Panc1 (cell line): Measurements from ENCODE around the gene YKT6. TPM values are rescaled to one million over a fixed set of nuclear protein-coding genes. Genes with fewer than 3 reads are reported as not detected.

Experiments
- ATAC-seq: fragments of 200-7000 bp; cut with Tn5 transposase; 2 replicates; pipeline ENCODE4 v1.9.1; 2020; ENCODE audit warnings: mild to moderate bottlenecking, moderate library complexity
- BruUV-seq: library from RNA; stranded (reverse); fragments of 400-500 nt; replicated peaks from 2 replicates; lab custom pipeline; 2021; lab: Mats Ljungman, UMichigan
- CTCF ChIA-PET: fragments of 300-600 bp; sonication (Branson Sonifier 250); formaldehyde crosslinking; loops from one replicate; lab custom pipeline; 2022; ENCODE audit warnings: antibody characterized with exemption; lab: Charles Lee
- POLR2A ChIA-PET: fragments of 300-600 bp; sonication (Branson Sonifier 250); formaldehyde crosslinking; loops from one replicate; lab custom pipeline; 2022; ENCODE audit warnings: antibody characterized with exemption; lab: Charles Lee
- DNase-seq: peaks from one replicate; pipeline ENCODE4 v3.0.0-alpha.2; 2010; ENCODE audit warnings: low read depth, low spot score
- H3K27ac ChIP-seq: 2 replicates; pipeline ENCODE4 v1.5.1; 2011; ENCODE audit warnings: mild to moderate bottlenecking, low read length, inconsistent platforms
- H3K27me3 ChIP-seq: fragments of 200-500 bp; sonication (Bioruptor generic); 2 replicates; pipeline ENCODE4 v1.6.0; 2014; ENCODE audit warnings: low read length, inconsistent platforms; ENCODE audit not compliant: control insufficient read depth, insufficient read depth
- H3K36me3 ChIP-seq: fragments of 200-500 bp; sonication (Bioruptor generic); 2 replicates; pipeline ENCODE4 v1.5.1; 2014; ENCODE audit warnings: inconsistent platforms, mild to moderate bottlenecking, low read length, moderate library complexity; ENCODE audit not compliant: control insufficient read depth, insufficient read depth
- H3K4me1 ChIP-seq: 2 replicates; pipeline ENCODE4 v1.5.1; 2011; ENCODE audit warnings: inconsistent platforms, mild to moderate bottlenecking, low read length, moderate library complexity; ENCODE audit not compliant: control insufficient read depth, insufficient read depth
- H3K4me3 ChIP-seq, 2 experiments: 2 replicates each; pipeline ENCODE4 v1.5.1; 2011 to 2012; ENCODE audit warnings: low read depth in 2 of 2, low read length in 2 of 2, mild to moderate bottlenecking in 2 of 2, inconsistent platforms in 1 of 2, moderate library complexity in 1 of 2
- H3K9me3 ChIP-seq: fragments of 200-500 bp; sonication (Bioruptor generic); 2 replicates; pipeline ENCODE4 v1.5.1; 2014; ENCODE audit warnings: low read depth, mild to moderate bottlenecking, inconsistent platforms, low read length, moderate library complexity; ENCODE audit not compliant: control insufficient read depth, insufficient read depth
- CTCF ChIP-seq: fragments of 450-650 bp; IDR thresholded peaks from 2 replicates; pipeline ENCODE4 v1.5.1; 2017; ENCODE audit warnings: mild to moderate bottlenecking
- POLR2AphosphoS5 ChIP-seq: IDR thresholded peaks from 2 replicates; pipeline ENCODE4 v1.6.1; 2012; ENCODE audit warnings: mild to moderate bottlenecking, low read depth, low read length, moderate library complexity
- SIN3A ChIP-seq: IDR thresholded peaks from 2 replicates; pipeline ENCODE4 v1.6.1; 2012; ENCODE audit warnings: low read depth, mild to moderate bottlenecking, low read length, moderate library complexity, borderline replicate concordance; ENCODE audit not compliant: insufficient read depth
- TCF7L2 ChIP-seq: IDR thresholded peaks from 2 replicates; pipeline ENCODE4 v1.6.1; 2011; ENCODE audit warnings: mild to moderate bottlenecking, low read depth, low read length, inconsistent platforms
- in situ Hi-C: cut with HindIII; loops from 2 replicates; pipeline ENCODE4 v1.10.0; 2016; ENCODE audit warnings: low sequenced_read_pairs, low pct_unique_long_range_greater_than_20kb
- intact Hi-C: fragments of 100-400 bp; cut with micrococcal nuclease; formaldehyde crosslinking; loops from one replicate; pipeline ENCODE4 v1.10.0; 2022; ENCODE audit not compliant: unreplicated experiment
- total RNA-seq: library from RNA; stranded (reverse); gene quantifications from one replicate; pipeline ENCODE4 v1.2.1, GENCODE V29; 2021; ENCODE audit not compliant: unreplicated experiment
- TF ChIP-seq, protein P1 (sequence below), 2 experiments: IDR thresholded peaks; 2 replicates each; pipeline ENCODE4 v1.6.1; 2011 to 2012; ENCODE audit warnings: low read depth in 2 of 2, control low read depth in 1 of 2, low read length in 1 of 2, mild to moderate bottlenecking in 1 of 2, moderate library complexity in 1 of 2; ENCODE audit not compliant: insufficient read depth in 1 of 2

Gene YKT6
- total RNA-seq, 1 experiment from 2014 or later: 207 TPM

DNA sequence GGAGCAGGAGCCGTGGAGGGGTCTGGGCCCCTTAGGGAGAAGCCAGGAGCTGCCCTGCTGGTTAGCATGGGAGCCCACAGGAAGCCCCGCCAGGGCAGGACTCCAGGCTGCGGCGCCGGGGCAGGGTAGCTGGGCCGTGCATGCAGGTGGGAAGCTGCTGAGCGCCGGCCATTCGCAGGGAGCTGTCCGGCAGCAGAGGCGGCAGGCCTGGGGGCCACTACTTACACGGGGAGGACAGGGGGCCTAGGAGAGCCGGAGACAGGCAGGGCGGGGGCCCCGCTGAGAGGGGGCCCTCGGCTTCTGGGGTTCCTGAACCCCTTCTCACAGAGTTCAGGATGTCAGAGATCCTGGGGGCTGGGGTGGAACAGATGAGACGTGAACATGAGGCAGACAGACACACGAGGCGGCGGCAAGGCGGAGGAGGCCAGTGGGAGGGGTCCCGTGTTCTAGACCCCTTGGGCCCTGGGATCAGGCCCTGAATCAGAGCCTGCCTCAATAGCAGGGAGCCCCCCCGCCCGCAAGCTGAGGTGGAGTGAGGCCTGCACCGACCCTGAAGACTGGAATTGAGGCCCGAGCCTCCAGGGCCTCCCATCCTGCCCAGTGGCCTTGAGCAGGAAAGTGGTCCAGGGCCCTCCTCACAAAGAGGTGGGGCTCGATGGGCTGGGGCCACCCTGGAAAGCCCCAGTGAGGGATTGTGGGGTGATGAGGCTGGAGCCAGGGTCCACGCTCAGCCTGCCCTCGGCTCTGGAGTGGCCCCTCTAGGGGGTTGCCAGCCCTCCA lies 28.0 kb downstream of the YKT6 start:
- no peaks in the 10 kb centered on the region for H3K4me1 ChIP-seq
- intact Hi-C loops: no loop called here
- peak; percentile 29; the same call in 1 of the 2 replicates for ATAC-seq
- DNase-seq: no peak
- ChIA-PET POLR2A (no interaction called here), CTCF (no interaction called here)
- no peaks in the 10 kb centered on the region for H3K36me3 ChIP-seq
- TF ChIP-seq TCF7L2 (no peak), CTCF (no peak), SIN3A (no peak), POLR2AphosphoS5 (no peak)
- TF ChIP-seq, protein P1, sequence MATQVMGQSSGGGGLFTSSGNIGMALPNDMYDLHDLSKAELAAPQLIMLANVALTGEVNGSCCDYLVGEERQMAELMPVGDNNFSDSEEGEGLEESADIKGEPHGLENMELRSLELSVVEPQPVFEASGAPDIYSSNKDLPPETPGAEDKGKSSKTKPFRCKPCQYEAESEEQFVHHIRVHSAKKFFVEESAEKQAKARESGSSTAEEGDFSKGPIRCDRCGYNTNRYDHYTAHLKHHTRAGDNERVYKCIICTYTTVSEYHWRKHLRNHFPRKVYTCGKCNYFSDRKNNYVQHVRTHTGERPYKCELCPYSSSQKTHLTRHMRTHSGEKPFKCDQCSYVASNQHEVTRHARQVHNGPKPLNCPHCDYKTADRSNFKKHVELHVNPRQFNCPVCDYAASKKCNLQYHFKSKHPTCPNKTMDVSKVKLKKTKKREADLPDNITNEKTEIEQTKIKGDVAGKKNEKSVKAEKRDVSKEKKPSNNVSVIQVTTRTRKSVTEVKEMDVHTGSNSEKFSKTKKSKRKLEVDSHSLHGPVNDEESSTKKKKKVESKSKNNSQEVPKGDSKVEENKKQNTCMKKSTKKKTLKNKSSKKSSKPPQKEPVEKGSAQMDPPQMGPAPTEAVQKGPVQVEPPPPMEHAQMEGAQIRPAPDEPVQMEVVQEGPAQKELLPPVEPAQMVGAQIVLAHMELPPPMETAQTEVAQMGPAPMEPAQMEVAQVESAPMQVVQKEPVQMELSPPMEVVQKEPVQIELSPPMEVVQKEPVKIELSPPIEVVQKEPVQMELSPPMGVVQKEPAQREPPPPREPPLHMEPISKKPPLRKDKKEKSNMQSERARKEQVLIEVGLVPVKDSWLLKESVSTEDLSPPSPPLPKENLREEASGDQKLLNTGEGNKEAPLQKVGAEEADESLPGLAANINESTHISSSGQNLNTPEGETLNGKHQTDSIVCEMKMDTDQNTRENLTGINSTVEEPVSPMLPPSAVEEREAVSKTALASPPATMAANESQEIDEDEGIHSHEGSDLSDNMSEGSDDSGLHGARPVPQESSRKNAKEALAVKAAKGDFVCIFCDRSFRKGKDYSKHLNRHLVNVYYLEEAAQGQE (IDR thresholded peaks at IDR 0.05; ENCODE audit: insufficient read depth in 1 of 2, low read depth in 2 of 2, low read length in 1 of 2): peak in 1 of 2 experiments; percentile 51; a peak in 1 of 4 replicates
- no peak overlapping the region for H3K4me3 ChIP-seq
- in situ Hi-C loops: no loop called here
- no peaks in the 10 kb centered on the region for H3K9me3 ChIP-seq
- H3K27me3 ChIP-seq: no peaks in the 10 kb centered on the region
- H3K27ac ChIP-seq: no peak overlapping the region
- no TSS peak for BruUV-seq

- no peaks in the 10 kb centered on the region for H3K9me3 ChIP-seq
- H3K4me1 ChIP-seq: no peaks in the 10 kb centered on the region
- intact Hi-C loops (no loop called here), in situ Hi-C loops (no loop called here)
- TF ChIP-seq SIN3A: no peak
- TF ChIP-seq, protein P1 (IDR thresholded peaks at IDR 0.05; ENCODE audit: insufficient read depth in 1 of 2, low read depth in 2 of 2, low read length in 1 of 2): no peak
- TF ChIP-seq TCF7L2: no peak
- TF ChIP-seq POLR2AphosphoS5: no peak
- no peak for TF ChIP-seq CTCF
- ATAC-seq (peak; percentile 20), DNase-seq (no peak)
- BruUV-seq: no TSS peak
- CTCF ChIA-PET: no interaction called here
- H3K27me3 ChIP-seq: no peaks in the 10 kb centered on the region
- H3K36me3 ChIP-seq: no peaks in the 10 kb centered on the region
- POLR2A ChIA-PET: no interaction called here
- H3K4me3 ChIP-seq: no peak overlapping the region
- no peak overlapping the region for H3K27ac ChIP-seq
Measured at GRCh38 chr7:44229546-44230105, 28.8 kb downstream of the YKT6 start.
